Stimulated activated CD8-positive, alpha-beta memory T cell treated with anti-CD3 and anti-CD28 coated beads, Interleukin-7, amount 100 ng/mL, for 4 hours (primary cell): Measurements from ENCODE around the gene GLOD4.
"Not testable (repeated sequence)": the region's sequence is repeated elsewhere in the genome, so short reads cannot be mapped to it uniquely, and the experiment has no call there.

Experiments used
- DNase-seq, 2 donors: peaks; one replicate each; pipeline ENCODE4 v3.0.0-alpha.2; 2020; ENCODE audit warnings: low read depth in 2 of 2

The GLOD4 gene

DNA sequence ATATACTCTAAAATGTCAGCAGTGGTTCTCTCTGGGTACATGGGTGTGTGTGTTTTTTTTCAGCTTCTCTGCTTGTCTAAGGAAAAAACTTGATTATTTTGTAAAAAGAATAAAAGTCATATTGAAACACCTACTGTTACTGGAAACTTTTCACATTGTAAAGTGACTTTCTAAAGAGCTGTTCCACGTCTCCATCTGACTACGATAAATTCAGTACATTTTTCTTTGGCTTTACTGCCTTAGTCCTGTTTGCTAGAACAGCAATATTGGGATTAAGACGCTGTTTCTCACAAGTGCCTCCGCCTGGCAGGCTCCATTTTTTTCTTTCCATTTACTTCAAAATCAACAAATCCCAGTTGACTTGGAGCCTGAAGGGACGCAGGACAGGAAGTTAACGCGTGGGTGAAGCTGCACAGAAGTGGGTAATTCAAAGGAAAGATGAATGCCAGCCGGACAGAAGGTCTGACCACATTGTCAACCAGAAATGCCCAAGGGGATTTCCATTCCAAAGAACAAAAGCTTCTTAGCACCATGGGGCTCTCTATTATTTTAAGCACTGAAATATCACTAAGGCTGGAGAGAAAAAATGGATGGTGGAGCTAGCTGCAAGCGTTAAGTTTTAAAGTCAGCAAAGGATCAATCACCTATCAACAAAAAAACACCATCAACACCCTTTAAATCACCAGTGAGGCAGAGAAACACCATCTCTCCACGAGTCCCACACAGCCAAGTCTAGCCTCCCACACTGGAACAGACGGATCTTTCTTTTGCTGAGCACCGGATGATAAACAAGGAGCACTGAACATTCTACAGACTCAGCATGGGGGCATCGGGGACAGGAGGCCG, 8.4 kb downstream of the GLOD4 start:
- no peak for DNase-seq

DNA sequence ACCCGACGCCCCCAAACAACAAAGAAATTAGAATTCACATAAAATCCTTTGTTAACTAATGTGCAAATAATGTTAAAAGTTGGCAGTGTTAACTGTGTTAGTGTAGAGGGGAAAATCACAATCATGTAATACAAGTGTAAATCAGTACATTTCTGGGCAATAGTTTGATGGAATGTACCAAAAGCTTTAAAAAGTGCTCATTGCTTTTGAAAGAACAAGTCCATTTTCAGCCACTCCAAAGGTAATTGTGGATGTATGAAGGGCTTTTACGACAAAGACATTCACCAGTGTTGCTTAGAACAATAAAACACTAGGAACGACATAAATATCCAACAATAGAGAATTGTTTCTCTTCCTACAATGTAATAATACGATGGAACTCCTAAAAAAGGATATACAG, 9.1 kb downstream of the GLOD4 start:
- no peak for DNase-seq

DNA sequence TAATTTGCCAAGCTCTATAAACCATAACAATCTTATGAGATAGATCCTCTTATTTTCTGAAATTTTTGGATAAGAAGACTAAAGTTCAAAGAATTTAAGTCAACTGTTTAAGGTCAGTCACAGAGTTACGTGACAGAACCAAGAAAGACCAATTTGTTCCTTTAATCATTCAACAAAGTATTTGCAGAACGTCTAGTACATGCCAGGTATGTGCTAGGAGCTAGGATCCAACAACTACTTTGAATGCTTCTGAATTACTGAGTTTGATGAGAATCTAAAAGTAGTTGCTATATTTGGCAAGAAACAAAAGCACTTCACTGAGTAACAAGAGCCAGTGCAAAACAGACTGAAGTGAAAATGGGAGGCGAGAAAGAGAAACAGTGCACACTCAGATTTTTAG, 15.0 kb downstream of the GLOD4 start:
- DNase-seq = no peak

DNA sequence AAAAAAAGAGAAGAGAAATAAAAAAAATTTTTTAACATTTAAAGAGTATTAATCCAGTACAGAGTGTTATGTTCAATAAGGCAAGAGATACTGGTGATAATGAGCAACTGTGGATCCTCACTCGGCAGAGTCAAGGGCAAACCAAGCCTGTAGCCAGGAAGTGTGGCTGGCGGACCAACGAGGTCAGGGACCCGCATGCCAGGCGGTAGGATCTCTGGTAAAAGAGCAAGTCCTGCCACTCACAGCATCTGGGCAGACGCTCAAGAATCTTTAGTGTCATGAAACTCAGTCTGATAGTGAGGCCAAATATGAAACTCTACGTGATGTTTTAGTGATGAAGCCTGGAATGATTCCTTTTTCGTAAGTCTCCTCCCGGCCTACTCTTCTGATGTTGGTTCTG, 21.7 kb downstream of the GLOD4 start:
- no peak for DNase-seq

DNA sequence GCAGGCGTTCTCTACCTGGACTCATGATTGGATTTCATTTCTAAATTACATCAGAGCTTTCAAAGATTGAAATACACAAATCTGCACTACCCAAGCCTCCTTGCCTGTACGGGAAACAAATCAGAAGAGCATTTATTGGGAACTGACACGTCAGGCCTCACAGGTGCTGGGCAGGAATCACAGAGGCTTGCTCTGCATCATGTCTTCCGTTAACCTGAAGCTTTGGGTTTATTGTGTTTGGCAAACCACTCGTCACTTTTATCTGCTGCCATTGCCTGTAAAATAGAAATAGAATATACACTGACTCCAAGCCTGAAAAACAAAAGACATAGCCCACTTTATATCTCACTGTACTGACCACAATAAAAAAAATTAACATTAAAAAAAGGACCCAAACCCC, 22.1 kb downstream of the GLOD4 start:
- DNase-seq = no peak

DNA sequence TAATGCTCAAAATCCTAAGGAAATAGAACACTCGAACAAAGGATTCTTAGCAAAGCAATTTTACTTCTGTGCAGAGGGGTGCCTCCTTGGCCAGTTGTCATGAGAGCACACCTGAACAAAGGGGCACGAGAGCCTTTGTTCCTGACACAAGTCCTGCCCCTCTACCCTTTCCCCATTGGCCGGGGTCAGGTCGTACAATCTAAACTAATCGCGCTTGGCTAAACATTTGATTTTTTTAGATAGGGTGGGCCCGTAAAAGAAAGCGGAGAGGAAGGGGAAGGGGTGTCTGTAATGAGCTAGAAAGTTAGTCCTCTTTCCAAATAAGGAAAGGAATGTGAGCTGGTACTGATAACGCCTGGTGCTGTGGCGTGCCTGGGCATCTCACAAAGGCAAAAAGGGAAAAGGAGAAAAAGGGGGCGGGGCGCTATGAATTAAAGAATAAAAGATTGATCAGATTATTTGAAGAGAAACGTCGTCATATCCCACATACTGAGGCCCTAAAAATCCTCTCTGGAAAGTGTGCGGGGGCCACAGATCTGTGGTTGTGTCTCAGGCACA, 26.0 kb downstream of the GLOD4 start:
- DNase-seq = not testable (repeated sequence)

DNA sequence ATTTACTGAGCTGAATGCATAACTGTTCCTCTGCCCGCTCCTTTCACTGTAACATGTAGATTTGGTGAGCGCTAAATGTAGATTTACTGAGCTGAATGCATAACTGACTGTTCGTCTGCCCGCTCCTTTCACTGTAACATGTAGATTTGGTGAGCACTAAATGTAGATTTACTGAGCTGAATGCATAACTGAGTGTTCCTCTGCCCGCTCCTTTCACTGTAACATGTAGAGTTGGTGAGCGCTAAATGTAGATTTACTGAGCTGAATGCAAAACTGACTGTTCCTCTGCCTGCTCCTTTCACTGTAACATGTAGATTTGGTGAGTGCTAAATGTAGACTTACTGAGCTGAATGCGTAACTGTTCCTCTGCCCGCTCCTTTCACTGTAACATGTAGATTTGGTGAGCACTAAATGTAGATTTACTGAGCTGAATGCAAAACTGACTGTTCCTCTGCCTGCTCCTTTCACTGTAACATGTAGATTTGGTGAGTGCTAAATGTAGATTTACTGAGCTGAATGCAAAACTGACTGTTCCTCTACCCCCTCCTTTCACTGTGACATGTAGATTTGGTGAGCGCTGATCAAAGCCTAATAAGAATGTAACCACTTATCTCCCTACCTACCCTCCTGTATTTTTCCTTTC, 26.6 kb downstream of the GLOD4 start:
- DNase-seq = not testable (repeated sequence)

DNA sequence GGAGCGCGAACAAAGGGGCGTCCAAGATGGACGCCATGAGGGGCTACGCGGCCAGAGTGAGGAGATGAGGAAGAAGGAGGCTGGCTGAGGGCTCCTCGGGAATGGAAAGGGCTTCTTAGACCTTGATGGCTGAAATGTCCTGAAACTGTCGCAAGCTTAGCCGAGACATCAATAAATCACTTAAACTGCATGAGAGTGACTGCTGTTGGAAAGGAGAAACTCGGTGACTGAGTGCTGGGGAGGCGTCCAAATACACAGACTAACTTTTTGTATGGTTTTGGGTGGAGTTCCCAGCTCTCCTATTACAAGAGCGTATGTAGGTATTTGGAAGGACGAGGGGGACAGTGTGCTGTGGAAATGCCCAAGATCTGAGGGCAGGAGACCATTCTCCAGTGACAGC, 28.7 kb downstream of the GLOD4 start:
- no peak for DNase-seq

DNA sequence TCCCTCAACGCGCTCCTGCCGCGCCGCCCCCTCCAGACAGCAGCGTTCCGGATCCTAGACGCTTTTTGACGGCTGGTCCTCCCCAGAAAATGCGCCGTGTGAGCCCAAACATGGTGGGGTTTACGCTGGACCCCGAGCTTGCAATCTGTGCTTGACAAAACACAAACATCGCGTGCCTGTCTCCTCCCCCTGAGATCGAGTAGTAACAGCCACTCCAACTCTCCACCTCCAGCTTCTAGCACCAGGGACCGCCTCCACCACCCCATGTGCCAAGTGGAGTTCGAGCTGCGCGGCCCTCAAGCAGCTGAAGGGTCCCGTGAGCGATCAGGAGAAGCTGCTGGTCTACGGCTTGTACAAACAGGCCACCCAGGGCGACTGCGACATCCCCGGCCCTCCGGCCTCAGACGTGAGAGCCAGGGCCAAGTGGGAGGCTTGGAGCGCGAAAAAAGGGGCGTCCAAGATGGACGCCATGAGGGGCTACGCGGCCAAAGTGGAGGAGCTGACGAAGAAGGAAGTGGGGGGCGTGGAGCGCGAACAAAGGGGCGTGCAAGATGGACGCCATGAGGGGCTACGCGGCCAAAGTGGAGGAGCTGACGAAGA, 29.4 kb downstream of the GLOD4 start:
- DNase-seq = no peak

DNA sequence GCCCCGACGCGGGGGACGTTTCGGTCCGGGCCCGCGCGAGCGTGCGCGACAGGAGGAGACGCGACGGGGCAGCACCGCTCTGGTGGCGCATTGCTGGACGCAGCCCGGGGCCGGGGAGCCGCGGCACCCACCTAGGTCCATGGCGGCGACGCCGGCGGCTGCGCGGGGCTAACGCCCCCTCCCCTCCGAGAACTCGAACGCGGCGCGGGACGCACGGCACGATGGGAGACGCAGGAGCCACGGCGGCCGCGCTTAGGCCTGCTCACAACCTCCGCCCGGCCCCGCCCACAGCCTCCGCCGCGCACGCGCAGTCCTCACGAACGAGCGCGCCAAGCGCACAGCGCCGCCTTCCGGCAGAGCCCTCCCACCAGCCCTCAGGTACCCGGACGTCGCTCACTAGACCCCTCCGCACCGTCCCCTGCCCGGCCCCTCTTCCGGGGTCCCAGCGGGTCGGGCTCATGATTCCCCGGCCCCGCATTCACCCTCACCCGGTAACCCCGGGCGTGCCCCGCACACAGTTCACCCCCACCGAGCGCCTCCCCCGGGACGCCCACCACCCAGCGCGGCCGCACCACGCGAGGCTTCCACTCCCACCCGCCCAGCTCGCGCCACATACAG, 30.0 kb downstream of the GLOD4 start, which contains the start of gene GEMIN4:
GEMIN4 (minus strand) TSS at position 263 of the 618 bp plus-strand sequence; CDS start at position 141, 122 bp downstream.
- peak; percentile 91 to 94 for DNase-seq

DNA sequence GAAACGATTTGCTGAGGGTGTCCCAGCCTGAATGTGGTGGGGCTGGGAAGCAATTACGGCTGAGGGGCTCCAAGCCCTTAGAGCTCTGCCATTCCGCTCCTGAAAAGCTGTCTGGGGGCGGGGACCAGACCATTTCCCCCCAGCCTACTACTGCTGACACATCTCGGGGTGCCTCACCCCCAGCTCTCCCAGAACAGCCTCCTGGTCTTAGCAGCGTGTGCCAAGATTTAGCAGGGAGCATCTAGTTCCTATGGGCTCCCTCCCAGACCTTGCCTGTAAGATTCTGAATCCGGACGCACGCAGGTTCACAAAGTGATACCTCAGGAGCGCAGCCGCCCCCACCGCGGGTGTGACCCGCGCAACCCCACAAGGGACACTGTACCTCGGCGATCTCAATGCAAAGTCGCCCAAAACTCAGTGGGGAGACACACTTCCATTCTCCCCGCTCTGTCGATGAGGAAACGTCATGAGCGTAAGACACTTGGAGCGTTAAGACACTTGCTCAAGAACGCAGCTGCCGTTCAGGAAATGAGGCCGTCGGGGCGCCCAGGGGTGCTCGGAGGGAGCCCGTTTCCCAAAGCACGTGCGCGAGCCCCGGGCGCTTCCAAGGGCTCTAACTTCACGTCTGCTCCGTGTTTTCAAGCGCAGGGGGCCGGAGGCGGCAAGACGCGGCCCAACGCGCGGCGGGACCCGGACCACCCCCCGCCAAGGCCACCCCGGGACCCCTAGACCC, 30.6 kb downstream of the GLOD4 start:
- DNase-seq = peak; percentile 24 to 40

DNA sequence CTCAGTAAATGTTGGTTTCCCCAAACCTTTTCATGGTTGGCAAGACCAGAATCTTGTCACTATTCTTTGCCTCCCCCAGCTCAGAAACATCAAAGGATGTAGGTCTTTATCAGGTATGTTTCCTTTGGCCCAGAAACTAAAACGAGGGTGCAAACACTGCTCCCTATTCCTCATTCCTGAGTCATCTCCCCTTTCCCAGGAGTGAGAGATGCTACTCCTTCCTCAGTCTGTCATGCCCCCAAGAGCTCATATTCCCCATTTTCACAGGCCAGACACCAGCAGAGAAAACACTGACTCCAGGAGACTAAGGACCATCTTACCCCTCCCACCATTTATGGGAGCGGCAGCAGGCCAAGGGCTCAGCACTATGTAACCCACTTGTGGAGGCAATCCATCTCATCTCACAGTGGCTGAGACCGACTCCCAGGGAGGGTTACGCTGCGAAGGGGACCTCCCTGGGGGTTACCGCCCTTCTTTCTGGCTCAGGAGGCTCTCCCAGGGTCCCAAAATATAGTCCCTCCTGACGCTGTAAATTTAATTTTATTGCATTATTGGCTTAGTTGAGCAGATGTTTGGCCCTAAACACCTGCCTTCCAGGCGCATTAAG, 31.5 kb downstream of the GLOD4 start:
- no peak for DNase-seq

DNA sequence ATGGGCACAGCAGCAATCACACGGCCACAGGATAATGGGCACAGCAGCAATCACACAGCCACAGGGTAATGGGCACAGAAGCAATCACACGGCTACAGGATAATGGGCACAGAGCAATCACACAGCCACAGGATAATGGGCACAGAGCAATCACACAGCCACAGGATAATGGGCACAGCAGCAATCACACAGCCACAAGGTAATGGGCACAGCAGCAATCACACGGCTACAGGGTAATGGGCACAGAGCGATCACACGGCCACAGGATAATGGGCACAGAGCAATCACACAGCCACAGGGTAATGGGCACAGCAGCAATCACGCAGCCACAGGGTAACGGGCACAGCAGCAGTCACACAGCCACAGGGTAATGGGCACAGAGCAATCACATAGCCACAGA, 32.7 kb downstream of the GLOD4 start:
- not testable (repeated sequence) for DNase-seq

DNA sequence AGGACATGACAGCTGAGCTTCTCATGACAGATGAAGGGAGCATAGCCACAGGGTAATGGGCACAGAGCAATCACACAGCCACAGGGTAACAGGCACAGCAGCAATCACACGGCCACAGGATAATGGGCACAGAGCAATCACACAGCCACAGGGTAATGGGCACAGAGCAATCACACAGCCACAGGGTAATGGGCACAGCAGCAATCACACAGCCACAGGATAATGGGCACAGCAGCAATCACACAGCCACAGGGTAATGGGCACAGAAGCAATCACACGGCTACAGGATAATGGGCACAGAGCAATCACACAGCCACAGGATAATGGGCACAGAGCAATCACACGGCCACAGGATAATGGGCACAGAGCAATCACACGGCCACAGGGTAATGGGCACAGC, 33.5 kb downstream of the GLOD4 start:
- DNase-seq = not testable (repeated sequence)

DNA sequence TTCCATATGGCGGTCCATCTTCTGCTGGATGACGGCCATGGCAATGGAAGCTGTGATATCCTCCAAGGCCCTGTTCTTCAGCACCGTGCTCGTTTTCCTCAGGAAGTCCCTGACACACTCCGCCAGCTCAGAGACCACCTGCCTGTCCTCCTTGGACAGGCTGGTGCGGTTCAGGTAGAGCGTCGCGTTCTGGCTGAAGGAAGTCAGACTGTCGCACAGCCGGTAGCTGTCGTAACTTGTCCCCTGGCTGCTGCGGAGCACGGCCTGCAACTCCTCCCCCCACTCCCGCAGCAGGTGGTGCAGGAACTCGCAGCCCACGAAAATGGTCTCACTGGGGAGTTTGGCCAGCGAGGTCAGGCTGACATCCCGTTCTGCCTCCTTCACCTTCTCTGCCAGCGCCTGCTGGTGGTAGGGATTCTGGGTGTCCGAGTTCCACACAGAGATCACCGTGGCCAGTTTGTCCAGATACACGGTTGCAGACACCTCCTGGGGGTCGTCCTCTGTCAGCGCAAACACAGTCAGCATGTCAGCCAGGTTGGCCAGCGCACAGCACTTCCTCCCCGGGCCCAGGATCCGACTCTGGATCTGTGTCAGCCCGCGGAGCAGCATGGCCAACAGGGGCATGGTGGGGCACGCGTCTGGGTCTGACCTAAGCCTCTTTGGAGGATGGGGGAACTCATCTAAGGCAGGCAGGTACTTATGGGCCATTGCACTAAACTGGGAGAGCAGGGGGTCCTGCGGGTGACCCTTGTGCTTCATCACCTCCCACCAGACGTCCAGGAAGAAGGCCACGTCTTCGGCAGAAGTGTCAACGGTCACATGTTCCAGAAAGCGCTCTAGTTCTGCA, 35.1 kb downstream of the GLOD4 start:
- no peak for DNase-seq

DNA sequence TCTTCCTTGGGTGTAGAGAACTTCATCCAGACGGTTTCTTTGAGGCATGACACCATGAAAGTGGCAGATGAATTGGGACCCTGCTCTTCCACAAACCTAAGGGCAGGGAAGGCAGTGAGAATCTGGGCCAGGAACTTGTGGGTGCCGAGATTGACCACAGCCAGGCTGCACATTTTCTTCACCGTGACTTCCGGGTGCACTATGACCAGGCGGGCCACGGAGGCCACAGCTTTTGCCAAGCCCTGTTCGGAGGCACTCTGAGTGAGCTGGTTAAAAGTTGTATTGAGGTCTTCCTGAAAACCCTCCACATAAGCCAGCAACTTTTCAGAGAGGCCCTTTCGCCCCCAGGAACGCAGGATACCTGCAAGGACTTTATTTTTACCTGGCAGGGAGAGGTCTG, 35.9 kb downstream of the GLOD4 start:
- no peak for DNase-seq

DNA sequence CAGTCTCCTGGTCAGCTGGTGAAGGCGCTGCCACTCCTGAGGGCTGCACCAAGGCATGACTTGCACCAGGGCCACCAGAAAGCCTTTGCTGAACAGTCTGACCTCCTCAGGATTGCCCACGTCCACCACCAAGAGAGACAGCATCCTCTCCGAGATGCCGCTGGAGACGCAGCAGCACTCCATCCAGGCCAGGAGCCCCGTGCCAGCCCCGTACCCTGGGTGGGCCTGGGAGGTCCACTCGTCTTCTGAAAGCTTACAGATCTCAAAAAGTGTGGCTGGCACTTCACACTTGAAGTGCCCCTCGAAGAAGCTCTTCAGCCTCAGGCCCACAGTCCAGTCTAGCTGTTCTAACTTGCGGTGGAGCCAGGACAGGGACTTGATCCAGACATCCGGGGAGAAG, 36.7 kb downstream of the GLOD4 start:
- DNase-seq = no peak

DNA sequence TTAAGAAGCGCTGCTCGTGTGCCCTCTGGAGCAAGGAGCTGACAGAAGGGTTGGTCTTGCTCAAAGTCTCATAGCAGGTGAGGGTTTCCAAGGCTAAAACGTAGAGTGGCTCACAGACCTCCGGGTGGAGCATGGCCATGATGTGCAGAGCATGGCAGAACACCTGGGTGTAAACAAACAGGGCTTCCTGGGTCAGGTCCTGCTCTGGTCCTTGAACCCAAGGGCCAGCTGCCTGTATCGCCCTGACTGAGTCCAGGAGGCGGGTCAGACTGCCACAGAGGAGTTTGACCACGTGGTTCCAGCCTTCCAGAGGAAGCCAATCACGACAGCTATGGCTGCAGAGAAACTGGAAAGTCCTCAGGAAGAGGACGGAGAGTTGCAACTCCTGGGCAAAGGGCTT, 37.1 kb downstream of the GLOD4 start:
- no peak for DNase-seq

DNA sequence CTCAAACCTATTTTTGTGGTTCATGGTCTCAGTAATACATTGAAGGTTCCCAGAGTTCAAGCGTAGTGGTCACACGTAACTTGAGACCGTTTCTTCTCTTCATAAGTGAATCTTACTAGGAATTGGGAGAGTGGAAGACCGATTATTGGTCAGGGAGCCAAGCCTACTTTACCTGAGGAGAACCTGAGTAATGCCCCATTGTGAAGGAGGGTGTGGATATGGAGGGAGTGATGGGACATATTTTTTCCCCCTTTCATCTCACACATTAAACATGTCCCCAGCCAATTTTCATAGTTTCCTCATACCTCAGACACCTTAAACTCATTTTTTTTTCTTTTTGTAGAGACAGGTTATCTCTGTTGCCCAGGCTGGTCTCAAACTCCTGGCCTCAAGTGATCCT, 38.9 kb downstream of the GLOD4 start:
- no peak for DNase-seq
